Sigmoid colon (tissue), 7 donors: ENCODE measurements around the gene ABHD16B. TPM values are rescaled to one million over a fixed set of nuclear protein-coding genes. Genes with fewer than 3 reads are reported as not detected.

Source experiments
- DNase-seq: peaks from one replicate; pipeline ENCODE4 v3.0.0-alpha.2; 2019
- H3K27ac ChIP-seq, 4 donors: fragments of 200-600 bp; sonication (generic); one replicate each; pipeline ENCODE4 v1.5.1; 2016 to 2019; ENCODE audit warnings: mild to moderate bottlenecking in 1 of 4
- H3K27me3 ChIP-seq, 3 donors: fragments of 200-600 bp; sonication (generic); one replicate each; pipeline ENCODE4 v1.5.1; 2019; ENCODE audit warnings: mild to moderate bottlenecking in 1 of 3
- H3K36me3 ChIP-seq, 4 donors: fragments of 200-600 bp; sonication (generic); one replicate each; pipeline ENCODE4 v1.5.1; 2016 to 2019
- H3K4me1 ChIP-seq, 4 donors: fragments of 200-600 bp; sonication (generic); one replicate each; pipeline ENCODE4 v1.5.1; 2017 to 2019
- H3K4me3 ChIP-seq, 4 donors: fragments of 200-600 bp; sonication (generic); one replicate each; pipeline ENCODE4 v1.5.1; 2017 to 2019; ENCODE audit warnings: mild to moderate bottlenecking in 2 of 4, moderate library complexity in 1 of 4
- H3K9me3 ChIP-seq, 4 donors: fragments of 200-600 bp in 3 of 4; sonication (generic) in 3 of 4; one replicate each; pipeline versions ENCODE4 v1.5.1 to v1.6.1; 2013 to 2019
- EP300 ChIP-seq, 4 donors: sonication (generic); formaldehyde crosslinking; IDR thresholded peaks; one replicate each; pipeline ENCODE4 v1.6.1; 2017; ENCODE audit warnings: antibody characterized with exemption in 4 of 4
- POLR2A ChIP-seq, 2 donors: fragments of 450-650 bp; IDR thresholded peaks; one replicate each; pipeline ENCODE4 v1.6.1; 2016; ENCODE audit warnings: antibody characterized with exemption in 2 of 2, mild to moderate bottlenecking in 2 of 2, moderate library complexity in 2 of 2
- POLR2AphosphoS5 ChIP-seq, 4 donors: sonication (generic); formaldehyde crosslinking; IDR thresholded peaks; one replicate each; pipeline ENCODE4 v1.6.1; 2017; ENCODE audit warnings: antibody characterized with exemption in 4 of 4
- WGBS, 2 donors: extraction: QIAGEN DNeasy Blood & Tissue Kit; methylation state at CpG; one replicate each; pipeline ENCODE4 v1.1.7; 2013; 5-methylcytosine and 5-hydroxymethylcytosine counted together
- intact Hi-C: fragments of 100-400 bp; cut with DNase I; formaldehyde crosslinking; loops from one replicate; pipeline ENCODE4 v1.15.1; 2023
- polyA plus RNA-seq, 3 donors: library from polyadenylated mRNA; stranded (reverse); fragments of 200-250 nt; gene quantifications; one replicate each; pipeline ENCODE4 v1.2.3, GENCODE V29; 2013
- total RNA-seq, 4 donors: library from RNA; depleted of rRNA; stranded (reverse); fragments of >200 nt; gene quantifications; one replicate each; pipeline ENCODE4 v1.1.0, GENCODE V29; 2016
- TF ChIP-seq, protein P1 (sequence below), 4 experiments: fragments of 450-650 bp in 3 of 4; fragments of 200-600 bp in 1 of 4; IDR thresholded peaks; one replicate each; pipeline ENCODE4 v1.5.1; 2016 to 2019; ENCODE audit warnings: antibody characterized with exemption in 4 of 4, mild to moderate bottlenecking in 3 of 4, moderate library complexity in 2 of 4
- donor health status: healthy with polysubstance abuse.
- donor health status: Bipolar disorder and iron deficiency.
- donor health status: healthy.

Gene ABHD16B
- total and polyA plus RNA-seq, 7 donors: 0.44 TPM; not detected in 6

DNA sequence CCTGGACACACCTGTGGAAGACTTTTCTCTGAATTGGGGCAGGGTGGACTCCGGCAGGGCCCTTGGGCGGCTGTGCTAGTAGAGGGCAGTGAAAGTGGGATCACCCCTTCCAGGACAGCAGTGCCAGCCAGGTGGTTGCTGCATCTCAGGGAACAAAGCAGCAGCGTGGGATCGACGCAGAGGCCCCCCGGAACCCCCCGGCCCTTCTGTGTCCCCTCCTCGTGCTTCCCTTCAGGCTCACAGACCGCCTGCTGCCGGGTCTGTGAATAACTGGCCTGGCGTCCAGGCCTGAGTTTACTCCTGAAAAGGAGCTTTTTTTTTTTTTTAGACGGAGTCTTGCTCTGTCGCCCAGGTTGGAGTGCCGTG is 24.7 kb downstream of the ABHD16B start:
- no peak for DNase-seq
- intact Hi-C loops: no loop called here
- H3K27ac ChIP-seq: no peak overlapping the region
- H3K4me3 ChIP-seq: no peak overlapping the region
- no peaks in the 10 kb centered on the region for H3K27me3 ChIP-seq
- WGBS, 2 donors: 96 to 97% methylated on average over 14 of the region's 14 CpGs
- peaks cover 22 to 92% (median 63%) of the 10 kb centered on the region in 4 donors for H3K36me3 ChIP-seq
- TF ChIP-seq EP300 (IDR thresholded peaks at IDR 0.05) (no peak), POLR2AphosphoS5 (IDR thresholded peaks at IDR 0.05) (no peak), POLR2A (IDR thresholded peaks at IDR 0.05) (no peak)
- TF ChIP-seq, protein P1, sequence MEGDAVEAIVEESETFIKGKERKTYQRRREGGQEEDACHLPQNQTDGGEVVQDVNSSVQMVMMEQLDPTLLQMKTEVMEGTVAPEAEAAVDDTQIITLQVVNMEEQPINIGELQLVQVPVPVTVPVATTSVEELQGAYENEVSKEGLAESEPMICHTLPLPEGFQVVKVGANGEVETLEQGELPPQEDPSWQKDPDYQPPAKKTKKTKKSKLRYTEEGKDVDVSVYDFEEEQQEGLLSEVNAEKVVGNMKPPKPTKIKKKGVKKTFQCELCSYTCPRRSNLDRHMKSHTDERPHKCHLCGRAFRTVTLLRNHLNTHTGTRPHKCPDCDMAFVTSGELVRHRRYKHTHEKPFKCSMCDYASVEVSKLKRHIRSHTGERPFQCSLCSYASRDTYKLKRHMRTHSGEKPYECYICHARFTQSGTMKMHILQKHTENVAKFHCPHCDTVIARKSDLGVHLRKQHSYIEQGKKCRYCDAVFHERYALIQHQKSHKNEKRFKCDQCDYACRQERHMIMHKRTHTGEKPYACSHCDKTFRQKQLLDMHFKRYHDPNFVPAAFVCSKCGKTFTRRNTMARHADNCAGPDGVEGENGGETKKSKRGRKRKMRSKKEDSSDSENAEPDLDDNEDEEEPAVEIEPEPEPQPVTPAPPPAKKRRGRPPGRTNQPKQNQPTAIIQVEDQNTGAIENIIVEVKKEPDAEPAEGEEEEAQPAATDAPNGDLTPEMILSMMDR (IDR thresholded peaks at IDR 0.05): no peak
- no peaks in the 10 kb centered on the region for H3K9me3 ChIP-seq
- H3K4me1 ChIP-seq: no peaks in the 10 kb centered on the region

DNA sequence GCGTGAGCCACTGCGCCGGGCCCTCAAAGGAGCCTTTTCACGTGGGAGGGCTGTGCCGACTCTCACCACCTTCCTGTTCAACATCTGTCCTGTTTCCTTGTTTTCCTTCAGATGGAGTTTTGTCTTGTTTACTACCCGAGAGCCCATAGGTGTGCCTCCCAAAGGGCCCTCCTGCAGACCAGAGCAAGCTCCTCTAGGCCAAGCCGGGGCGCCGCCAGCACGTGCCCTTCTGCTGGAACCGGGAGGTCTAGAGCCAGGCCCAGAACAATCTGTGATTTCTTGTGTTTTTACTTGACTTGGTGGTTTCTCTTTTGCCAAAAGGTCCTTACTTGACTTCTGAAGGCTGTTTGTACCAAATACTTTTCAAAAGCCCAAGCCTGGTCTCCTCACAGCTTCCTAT is 25.6 kb downstream of the ABHD16B start:
- 94% methylated on average over 11 of the region's 11 CpGs for WGBS, 2 donors

DNA sequence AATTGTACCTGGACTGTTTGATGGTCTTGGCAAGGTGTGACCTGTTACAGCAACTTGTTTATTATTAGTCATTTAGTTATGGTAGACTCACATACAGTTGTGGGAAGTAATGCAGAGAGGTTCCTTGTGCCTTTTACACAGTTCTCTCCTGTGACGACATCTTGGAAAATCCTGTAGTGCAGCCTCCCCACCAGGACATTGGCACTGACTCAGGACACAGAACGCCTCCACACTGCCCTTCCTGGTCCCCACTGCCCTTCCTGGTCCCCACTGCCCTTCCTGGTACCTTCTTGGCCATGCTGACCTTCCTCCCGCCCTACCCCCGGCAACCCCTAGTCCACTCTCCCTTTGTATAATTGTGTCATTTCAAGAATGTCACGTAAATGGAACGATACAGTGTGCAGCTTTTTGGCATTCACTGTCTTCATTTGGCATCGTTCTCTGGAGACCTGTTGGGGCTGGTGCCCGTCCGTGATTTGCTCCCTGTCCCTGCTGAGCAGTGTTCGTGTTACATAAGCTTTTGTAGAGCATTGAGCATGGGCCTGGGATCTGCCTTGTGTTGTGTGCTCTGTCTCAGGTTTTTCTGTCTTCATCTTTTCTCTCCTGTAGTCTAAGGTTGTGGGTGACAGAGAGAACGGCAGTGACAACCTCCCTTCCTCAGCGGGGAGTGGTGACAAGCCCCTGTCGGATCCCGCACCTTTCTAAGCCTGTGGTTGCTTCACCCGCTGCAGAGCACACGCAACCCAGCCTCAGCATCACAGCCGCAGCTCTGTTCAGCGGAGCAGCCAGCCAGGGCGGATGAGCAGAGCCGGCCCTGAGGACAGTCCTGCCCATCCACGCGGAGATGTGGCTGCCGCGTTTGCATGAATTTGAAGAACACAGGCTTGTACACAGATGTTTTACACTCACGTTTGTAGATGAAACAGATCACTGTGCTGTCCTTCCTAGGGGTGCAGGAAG is 28.2 kb downstream of the ABHD16B start:
- intact Hi-C loops: no loop called here
- Histone ChIP-seq H3K27me3 (no peaks in the 10 kb centered on the region), H3K27ac (no peak overlapping the region), H3K36me3 (peaks cover 11 to 71% (median 47%) of the 10 kb centered on the region in 4 donors), H3K9me3 (no peaks in the 10 kb centered on the region), H3K4me1 (peaks cover 0 to 9% (median 6%) of the 10 kb centered on the region in 4 donors), H3K4me3 (no peak overlapping the region)
- TF ChIP-seq, protein P1 (IDR thresholded peaks at IDR 0.05): no peak
- no peak for TF ChIP-seq POLR2A (IDR thresholded peaks at IDR 0.05)
- WGBS, 2 donors: 90 to 93% methylated on average over 25 of the region's 25 CpGs
- no peak for DNase-seq

More for the DNA sequence above, 25.6 kb downstream of the ABHD16B start:
- no peak overlapping the region for H3K27ac ChIP-seq
- intact Hi-C loops: no loop called here
- DNase-seq: no peak
- peaks cover 22 to 95% (median 66%) of the 10 kb centered on the region in 4 donors for H3K36me3 ChIP-seq
- TF ChIP-seq POLR2A (IDR thresholded peaks at IDR 0.05) (no peak), POLR2AphosphoS5 (IDR thresholded peaks at IDR 0.05) (no peak), EP300 (IDR thresholded peaks at IDR 0.05) (no peak)
- TF ChIP-seq, protein P1 (IDR thresholded peaks at IDR 0.05): no peak
- no peaks in the 10 kb centered on the region for H3K27me3 ChIP-seq
- H3K4me1 ChIP-seq: no peaks in the 10 kb centered on the region
- H3K9me3 ChIP-seq: no peaks in the 10 kb centered on the region
- H3K4me3 ChIP-seq: no peak overlapping the region

DNA sequence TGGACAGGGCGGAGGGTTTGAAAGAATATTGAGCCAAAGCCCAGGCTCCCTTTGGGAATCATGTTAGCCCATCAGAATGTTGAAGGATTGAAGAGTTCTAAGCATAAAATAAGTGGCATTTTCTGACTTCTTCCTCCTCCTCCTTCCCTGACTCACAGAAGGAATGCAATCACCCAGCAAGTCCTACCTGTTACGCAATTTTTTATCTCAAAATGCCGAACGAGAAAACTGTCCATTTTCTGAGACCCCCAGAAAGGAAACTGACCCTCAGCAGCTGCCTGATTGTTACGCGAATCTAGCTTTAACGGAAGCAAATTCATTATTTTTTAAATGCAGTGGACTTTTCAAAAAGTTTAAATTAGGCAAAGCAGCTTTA is 28.9 kb downstream of the ABHD16B start:
- Histone ChIP-seq H3K4me1 (peaks cover 0 to 10% (median 7%) of the 10 kb centered on the region in 4 donors), H3K27ac (no peak overlapping the region), H3K36me3 (peaks cover 5 to 65% (median 43%) of the 10 kb centered on the region in 4 donors), H3K4me3 (no peak overlapping the region), H3K27me3 (no peaks in the 10 kb centered on the region), H3K9me3 (no peaks in the 10 kb centered on the region)
- TF ChIP-seq EP300 (IDR thresholded peaks at IDR 0.05): no peak
- TF ChIP-seq POLR2A (IDR thresholded peaks at IDR 0.05): no peak
- TF ChIP-seq POLR2AphosphoS5 (IDR thresholded peaks at IDR 0.05): no peak
- TF ChIP-seq, protein P1 (IDR thresholded peaks at IDR 0.05): no peak
- DNase-seq: no peak
- WGBS, 2 donors: 92 to 93% methylated on average over 7 of the region's 7 CpGs
- intact Hi-C loops: no loop called here
